CD4-positive, alpha-beta T cell treated with Interleukin-4 for 4 hours (primary cell): ENCODE data around the gene LSR.
"Not testable (repeated sequence)": the region's sequence is repeated elsewhere in the genome, so short reads cannot be mapped to it uniquely, and the experiment has no call there.

Experiments used
- DNase-seq: peaks from one replicate; pipeline ENCODE4 v3.0.0-alpha.2; 2020

The LSR gene

GRCh38 chr19:35268536-35269437, 20.0 kb downstream of the LSR start, which contains the start of gene USF2:
Gene USF2, plus strand, starts transcription at chr19:35268962. Its CDS starts 140 bp downstream, at chr19:35269102.
- DNase-seq, result peak; percentile 58

- peak; percentile 77 for DNase-seq
Observed at GRCh38 chr19:35269438-35270117, 20.8 kb downstream of the LSR start.

GRCh38 chr19:35270381-35270811, 21.6 kb downstream of the LSR start:
- DNase-seq, result no peak

- DNase-seq, result no peak
Observed at GRCh38 chr19:35271546-35271945, 22.7 kb downstream of the LSR start.

GRCh38 chr19:35272122-35272719, 23.4 kb downstream of the LSR start:
- no peak for DNase-seq

- no peak for DNase-seq
Observed at GRCh38 chr19:35272954-35273649, 24.3 kb downstream of the LSR start.

GRCh38 chr19:35273686-35274259, 25.0 kb downstream of the LSR start:
- DNase-seq, result no peak

- no peak for DNase-seq
Observed at GRCh38 chr19:35274323-35274722, 25.5 kb downstream of the LSR start.

- DNase-seq, result no peak
Observed at GRCh38 chr19:35276706-35277281, 28.0 kb downstream of the LSR start.

- no peak for DNase-seq
Observed at GRCh38 chr19:35278578-35279284, 29.9 kb downstream of the LSR start.

- DNase-seq, result no peak
Observed at GRCh38 chr19:35279374-35279773, 30.6 kb downstream of the LSR start.

GRCh38 chr19:35279985-35280821, 31.4 kb downstream of the LSR start:
- no peak for DNase-seq

- no peak for DNase-seq
Observed at GRCh38 chr19:35281303-35281702, 32.5 kb downstream of the LSR start.

- DNase-seq, result no peak
Observed at GRCh38 chr19:35284153-35285094, 35.6 kb downstream of the LSR start.

GRCh38 chr19:35285095-35285449, 36.3 kb downstream of the LSR start:
- no peak for DNase-seq

GRCh38 chr19:35285465-35285864, 36.7 kb downstream of the LSR start:
- DNase-seq, result not testable (repeated sequence)

- not testable (repeated sequence) for DNase-seq
Observed at GRCh38 chr19:35286101-35286500, 37.3 kb downstream of the LSR start.

- DNase-seq, result no peak
Observed at GRCh38 chr19:35287713-35288112, 38.9 kb downstream of the LSR start.

- DNase-seq, result no peak
Observed at GRCh38 chr19:35288331-35288730, 39.5 kb downstream of the LSR start.
